ENCODE data around the gene BTBD18. TPM values are rescaled to one million over a fixed set of nuclear protein-coding genes. Genes with fewer than 3 reads are reported as not detected.

BTBD18 gene
- total RNA-seq, 3 donors from 2014 or later: not detected

- TF ChIP-seq CTCF (IDR thresholded peaks at IDR 0.05) (no peak), POLR2AphosphoS5 (IDR thresholded peaks at IDR 0.05) (no peak), POLR2A (IDR thresholded peaks at IDR 0.05) (no peak)
- no peaks in the 10 kb centered on the region for H3K36me3 ChIP-seq
- intact Hi-C loops (cut with DNase I; ENCODE audit: low total_unique reads): no loop called here
- no peak overlapping the region for H3K4me3 ChIP-seq
- H3K4me1 ChIP-seq: peaks cover 0 to 2% of the 10 kb centered on the region in 2 donors
- no peak overlapping the region for H3K27ac ChIP-seq
- H3K27me3 ChIP-seq: no peaks in the 10 kb centered on the region
- DNase-seq (ENCODE audit: low spot score in 2 of 2): no peak
- no peaks in the 10 kb centered on the region for H3K9me3 ChIP-seq
Observed at GRCh38 chr11:57751176-57751575, 443 bp downstream of the BTBD18 start.

- H3K9me3 ChIP-seq: no peaks in the 10 kb centered on the region
- H3K4me1 ChIP-seq: peaks cover 0 to 1% of the 10 kb centered on the region in 2 donors
- no peak overlapping the region for H3K4me3 ChIP-seq
- H3K36me3 ChIP-seq: no peaks in the 10 kb centered on the region
- TF ChIP-seq CTCF (IDR thresholded peaks at IDR 0.05): no peak
- no peak for TF ChIP-seq POLR2A (IDR thresholded peaks at IDR 0.05)
- TF ChIP-seq POLR2AphosphoS5 (IDR thresholded peaks at IDR 0.05): no peak
- no peaks in the 10 kb centered on the region for H3K27me3 ChIP-seq
- intact Hi-C loops (cut with DNase I; ENCODE audit: low total_unique reads): no loop called here
- no peak for DNase-seq (ENCODE audit: low spot score in 2 of 2)
- H3K27ac ChIP-seq: no peak overlapping the region
Observed at GRCh38 chr11:57746920-57747319, 4.7 kb downstream of the BTBD18 start.

GRCh38 chr11:57745206-57745605 lies 6.4 kb downstream of the BTBD18 start:
- intact Hi-C loops (cut with DNase I; ENCODE audit: low total_unique reads): no loop called here
- no peaks in the 10 kb centered on the region for H3K4me1 ChIP-seq
- no peak overlapping the region for H3K27ac ChIP-seq
- no peak for TF ChIP-seq CTCF (IDR thresholded peaks at IDR 0.05)
- no peaks in the 10 kb centered on the region for H3K9me3 ChIP-seq
- no peaks in the 10 kb centered on the region for H3K36me3 ChIP-seq
- no peak overlapping the region for H3K4me3 ChIP-seq
- DNase-seq (ENCODE audit: low spot score in 2 of 2): no peak
- H3K27me3 ChIP-seq: no peaks in the 10 kb centered on the region

- intact Hi-C loops (cut with DNase I; ENCODE audit: low total_unique reads): no loop called here
- peak overlapping the region in 1 of 2 donors; percentile 10 for H3K27ac ChIP-seq
- H3K9me3 ChIP-seq: no peaks in the 10 kb centered on the region
- no peak for TF ChIP-seq POLR2AphosphoS5 (IDR thresholded peaks at IDR 0.05)
- TF ChIP-seq POLR2A (IDR thresholded peaks at IDR 0.05): no peak
- no peak for TF ChIP-seq CTCF (IDR thresholded peaks at IDR 0.05)
- DNase-seq (ENCODE audit: low spot score in 2 of 2): no peak
- no peak overlapping the region for H3K4me3 ChIP-seq
- H3K27me3 ChIP-seq: no peaks in the 10 kb centered on the region
- no peaks in the 10 kb centered on the region for H3K36me3 ChIP-seq
- no peaks in the 10 kb centered on the region for H3K4me1 ChIP-seq
Observed at GRCh38 chr11:57744357-57744756, 7.3 kb downstream of the BTBD18 start.

- TF ChIP-seq POLR2AphosphoS5 (IDR thresholded peaks at IDR 0.05) (no peak), CTCF (IDR thresholded peaks at IDR 0.05) (no peak), POLR2A (IDR thresholded peaks at IDR 0.05) (no peak)
- no peak for DNase-seq (ENCODE audit: low spot score in 2 of 2)
- H3K9me3 ChIP-seq: no peaks in the 10 kb centered on the region
- H3K36me3 ChIP-seq: no peaks in the 10 kb centered on the region
- no peaks in the 10 kb centered on the region for H3K4me1 ChIP-seq
- peak overlapping the region; percentile 73 to 93 (median 80) for H3K4me3 ChIP-seq
- no peaks in the 10 kb centered on the region for H3K27me3 ChIP-seq
- intact Hi-C loops (cut with DNase I; ENCODE audit: low total_unique reads): no loop called here
- H3K27ac ChIP-seq: peak overlapping the region; percentile 95 to 97
Observed at GRCh38 chr11:57742087-57742452, 9.5 kb downstream of the BTBD18 start.
